ENCODE data around the gene TEDC1. TPM values are rescaled to one million over a fixed set of nuclear protein-coding genes. Genes with fewer than 3 reads are reported as not detected.
"Not testable (repeated sequence)": the region's sequence is repeated elsewhere in the genome, so short reads cannot be mapped to it uniquely, and the experiment has no call there.

Gene TEDC1
- polyA plus RNA-seq, 4 donors = 6.4 to 13.5 (median 6.9) TPM

DNA sequence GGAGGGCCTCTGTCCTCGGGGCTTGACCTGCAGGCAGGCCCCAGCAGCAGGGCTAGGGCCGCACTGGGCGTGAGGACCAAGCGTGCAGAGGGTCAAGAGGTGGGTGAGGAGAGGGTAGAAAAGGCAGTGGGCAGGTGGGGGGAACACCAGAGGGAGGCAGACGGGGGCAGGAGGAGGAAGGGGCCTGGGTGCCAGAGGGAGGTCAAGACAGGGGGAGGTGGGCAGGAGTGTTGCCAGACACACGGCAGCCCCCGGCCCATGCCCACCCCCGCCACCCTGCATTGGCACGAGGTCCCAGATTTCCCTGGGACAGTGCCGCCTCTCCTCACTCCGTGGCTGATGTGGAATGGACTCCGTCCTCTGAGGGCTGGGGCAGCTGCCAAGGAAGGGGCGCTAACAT lies 43.5 kb downstream of the TEDC1 start:
- no peak for DNase-seq (ENCODE audit: low read depth in 4 of 4, low spot score in 3 of 4)

DNA sequence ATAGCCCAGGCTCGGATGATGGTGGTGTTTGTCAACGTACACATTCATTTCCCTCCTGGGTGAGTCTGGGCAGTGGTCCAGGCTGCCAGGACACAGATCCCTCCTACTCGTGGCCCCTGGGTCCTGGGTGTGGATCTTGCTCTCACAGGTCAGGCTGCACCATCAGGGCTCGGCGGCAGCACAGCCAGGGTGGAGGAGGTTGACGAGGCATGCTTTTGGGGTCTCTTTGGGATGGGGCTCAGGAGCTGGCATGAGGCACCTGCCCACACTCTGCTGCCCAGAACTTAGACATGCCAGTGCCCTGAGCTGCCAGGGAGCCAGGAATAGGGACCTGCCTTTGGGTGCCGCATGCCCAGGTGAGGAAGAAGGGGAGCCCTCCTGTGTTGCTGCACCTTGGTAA lies 45.0 kb downstream of the TEDC1 start:
- DNase-seq (ENCODE audit: low read depth in 4 of 4, low spot score in 3 of 4) = no peak

DNA sequence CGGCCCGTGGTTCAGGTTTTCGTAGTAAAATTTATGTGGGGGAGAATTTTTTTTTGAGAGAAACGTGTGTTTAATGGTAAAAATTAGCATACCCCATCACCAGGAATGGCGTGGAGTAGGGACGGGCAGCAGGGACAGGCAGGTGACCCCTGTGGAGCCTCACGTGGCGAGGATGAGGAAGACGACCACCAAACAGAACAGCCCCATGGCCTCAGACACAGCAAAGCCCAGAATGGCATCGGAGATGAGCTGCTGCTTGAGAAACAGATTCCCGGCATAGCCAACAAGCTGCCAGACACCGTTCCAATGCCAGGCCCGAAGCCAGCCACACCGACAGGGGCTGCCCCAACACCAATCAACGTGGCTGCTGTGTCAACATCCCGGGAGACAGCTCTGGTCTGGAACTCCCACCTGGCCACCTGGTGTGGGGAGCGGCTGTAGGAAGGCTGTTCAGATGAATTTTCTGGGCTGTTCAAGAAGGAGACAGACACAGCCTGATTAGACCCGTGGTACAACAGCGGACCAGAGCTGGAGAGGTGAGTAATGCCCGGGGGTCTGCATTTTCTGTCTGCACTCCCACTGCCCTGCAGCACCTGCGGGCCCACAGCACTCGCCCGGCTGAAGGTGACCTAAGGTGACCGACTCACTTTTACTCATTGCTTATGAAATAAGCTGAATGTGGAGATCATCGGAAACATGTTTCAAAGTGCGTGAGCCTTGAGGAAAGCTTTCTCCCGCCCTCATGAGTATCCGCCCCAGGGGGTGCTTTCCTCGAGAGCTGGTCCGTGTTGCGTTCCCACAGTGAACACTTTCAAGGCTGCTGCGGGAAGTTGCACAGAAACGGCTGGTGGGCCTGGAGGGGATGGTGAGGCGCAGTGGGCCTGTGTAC lies 45.9 kb downstream of the TEDC1 start:
- DNase-seq (ENCODE audit: low read depth in 4 of 4, low spot score in 3 of 4) = no peak

DNA sequence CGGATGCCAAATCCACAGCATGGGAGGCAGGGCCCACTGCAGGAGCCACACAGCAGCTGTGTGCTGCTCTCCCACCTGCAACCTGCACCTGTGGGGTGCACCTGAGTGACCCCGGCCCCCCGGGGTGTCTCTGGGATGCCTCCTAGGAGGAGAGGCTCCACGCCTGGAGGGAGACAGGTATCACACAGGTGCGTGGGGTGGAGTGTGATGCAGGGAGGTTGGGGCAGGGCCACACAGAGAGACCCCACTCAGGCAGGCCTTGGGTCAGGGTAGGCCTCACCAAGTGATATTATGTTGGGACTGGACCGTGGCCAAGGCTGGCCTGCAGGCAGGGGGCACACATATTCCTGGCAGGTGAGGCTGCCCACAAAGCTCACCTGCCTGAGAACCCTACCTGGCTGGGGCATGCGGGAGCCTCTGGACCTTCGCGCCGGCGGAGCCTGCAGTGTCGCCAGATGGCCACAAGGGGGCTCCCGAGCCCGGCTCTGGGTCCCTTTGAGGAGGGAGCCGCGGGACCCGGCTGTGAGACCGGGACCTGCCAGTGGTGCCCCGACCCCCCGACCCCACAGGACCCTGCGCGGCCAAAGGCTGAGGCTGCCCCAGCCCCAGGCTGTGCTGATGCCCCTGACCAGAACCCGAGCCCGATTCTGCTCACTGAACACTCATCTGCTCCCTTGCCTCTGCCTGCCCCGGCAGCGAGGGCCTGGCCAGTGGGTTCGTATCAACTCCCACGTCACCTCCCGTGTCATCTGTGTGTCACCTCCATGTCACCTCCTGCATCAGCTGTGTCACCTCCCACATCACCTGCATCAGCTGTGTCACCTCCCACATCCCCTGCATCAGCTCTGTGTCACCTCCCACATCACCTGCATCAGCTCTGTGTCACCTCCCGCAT lies 46.8 kb downstream of the TEDC1 start:
- DNase-seq (ENCODE audit: low read depth in 4 of 4, low spot score in 3 of 4) = no peak

DNA sequence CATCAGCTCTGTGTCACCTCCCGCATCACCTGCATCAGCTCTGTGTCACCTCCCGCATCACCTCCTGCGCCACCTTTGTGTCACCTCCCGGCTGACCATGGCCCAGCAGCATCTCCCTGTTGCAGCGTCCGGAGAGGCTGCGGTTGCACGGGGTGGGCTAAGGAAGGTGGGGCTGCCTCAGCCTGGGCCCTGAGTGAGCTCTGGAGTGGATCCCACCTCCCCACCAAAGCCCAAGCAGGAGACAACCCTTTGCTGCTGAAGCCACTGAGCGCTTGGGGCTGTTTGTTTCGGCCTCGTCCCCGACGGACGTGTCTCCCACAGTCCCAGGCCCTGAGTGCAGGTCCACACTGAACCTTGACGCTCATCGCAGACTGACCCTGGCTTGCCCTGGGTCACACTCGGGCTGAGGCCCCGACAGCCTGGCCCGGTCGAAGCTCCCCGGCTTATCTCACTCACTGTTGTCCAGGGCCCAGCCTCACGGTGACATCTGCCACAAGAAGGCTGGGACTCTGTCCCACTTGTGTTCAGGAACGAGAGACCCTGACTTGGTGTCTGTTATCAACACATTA lies 47.5 kb downstream of the TEDC1 start:
- no peak for DNase-seq (ENCODE audit: low read depth in 4 of 4, low spot score in 3 of 4)

DNA sequence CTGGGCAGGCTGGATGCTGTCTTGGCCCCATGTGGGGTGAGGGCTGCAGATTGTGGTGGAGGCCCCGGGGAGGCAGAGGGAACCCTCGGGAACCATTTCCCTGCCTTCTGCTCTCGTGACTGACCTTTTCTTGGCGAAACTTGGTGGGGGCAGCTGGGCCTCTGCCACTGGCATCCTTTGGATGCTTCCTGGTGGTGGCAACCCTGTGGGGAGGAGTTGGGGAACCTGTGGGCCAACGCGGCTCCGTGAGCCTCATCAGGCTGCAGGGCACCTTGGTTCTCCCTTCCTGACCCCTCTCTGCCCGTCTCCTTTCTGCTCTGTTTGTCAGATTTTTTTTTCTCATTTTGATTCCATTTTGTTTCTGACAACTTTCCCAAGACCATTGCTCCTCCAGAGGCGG lies 49.8 kb downstream of the TEDC1 start:
- DNase-seq (ENCODE audit: low read depth in 4 of 4, low spot score in 3 of 4) = no peak

DNA sequence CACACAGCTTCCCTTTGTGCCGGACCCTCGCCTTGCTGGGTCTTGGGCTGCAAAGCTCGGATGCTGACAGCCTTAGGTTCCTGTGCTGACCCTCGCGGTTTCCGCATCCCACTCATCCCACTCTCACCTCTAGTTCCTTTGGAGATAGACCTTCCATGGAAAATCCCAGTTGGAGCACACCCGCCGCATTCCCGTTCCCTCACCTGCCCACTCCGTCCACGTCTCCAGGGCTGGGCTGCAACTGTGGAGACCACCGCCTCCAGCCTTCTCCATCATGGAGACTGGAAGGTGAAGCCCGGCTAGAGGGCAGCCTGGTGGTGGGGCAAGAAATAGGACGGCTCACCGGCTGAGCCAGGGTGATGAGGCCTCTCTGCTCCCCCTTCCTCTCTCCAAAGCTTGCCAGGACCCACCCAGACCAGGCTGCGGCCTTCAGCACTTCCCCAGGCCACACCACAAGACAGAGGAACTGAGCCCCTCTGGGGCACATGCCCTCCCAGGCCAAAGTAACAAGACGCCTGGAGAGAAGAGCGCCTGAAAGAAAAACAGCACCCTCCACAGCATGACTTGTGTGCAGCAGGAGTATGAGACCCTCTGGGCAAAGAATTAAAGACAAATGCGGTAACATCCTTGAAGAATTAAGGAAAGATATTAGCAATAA lies 50.3 kb downstream of the TEDC1 start:
- no peak for DNase-seq (ENCODE audit: low read depth in 4 of 4, low spot score in 3 of 4)

DNA sequence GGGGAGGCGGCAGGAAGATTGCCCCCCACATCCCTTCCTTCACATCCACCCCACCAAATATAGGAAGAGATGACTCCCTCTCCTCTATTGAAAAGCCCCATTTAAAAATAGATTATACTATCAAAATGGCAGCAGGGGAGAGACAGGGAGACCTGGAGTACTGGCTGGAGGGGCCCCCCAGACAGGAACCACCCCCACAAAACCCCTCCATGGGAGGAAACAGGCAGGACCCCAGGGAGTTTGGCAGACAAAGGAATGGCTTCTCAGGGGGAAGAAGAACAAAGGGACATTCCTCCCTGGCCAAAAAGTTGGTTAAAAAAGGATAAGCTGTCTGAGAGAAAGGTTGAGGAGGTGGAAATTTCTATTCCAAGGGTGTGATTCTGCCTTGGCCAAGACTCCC lies 54.6 kb downstream of the TEDC1 start:
- not testable (repeated sequence) for DNase-seq (ENCODE audit: low read depth in 4 of 4, low spot score in 3 of 4)

DNA sequence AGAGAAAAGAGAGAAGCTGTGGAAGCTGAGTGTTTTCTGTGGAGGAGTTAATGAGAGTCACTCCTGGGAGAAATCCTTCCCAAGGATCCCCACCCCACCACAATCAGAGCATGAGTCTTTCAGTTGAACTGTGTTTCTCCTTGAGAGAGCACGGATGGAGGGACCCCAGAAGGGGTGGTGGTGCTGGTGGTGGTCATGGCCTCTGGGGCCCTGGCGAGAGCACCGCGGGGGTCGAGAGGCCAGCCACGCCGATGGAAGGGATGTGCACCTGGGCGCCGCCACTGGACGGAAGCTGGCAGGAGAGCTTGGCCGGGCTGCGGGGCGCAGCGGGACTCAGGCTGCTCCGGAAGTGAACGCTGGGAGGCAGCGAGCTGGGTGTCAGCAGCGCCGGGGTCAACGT lies 55.4 kb downstream of the TEDC1 start:
- not testable (repeated sequence) for DNase-seq (ENCODE audit: low read depth in 4 of 4, low spot score in 3 of 4)

DNA sequence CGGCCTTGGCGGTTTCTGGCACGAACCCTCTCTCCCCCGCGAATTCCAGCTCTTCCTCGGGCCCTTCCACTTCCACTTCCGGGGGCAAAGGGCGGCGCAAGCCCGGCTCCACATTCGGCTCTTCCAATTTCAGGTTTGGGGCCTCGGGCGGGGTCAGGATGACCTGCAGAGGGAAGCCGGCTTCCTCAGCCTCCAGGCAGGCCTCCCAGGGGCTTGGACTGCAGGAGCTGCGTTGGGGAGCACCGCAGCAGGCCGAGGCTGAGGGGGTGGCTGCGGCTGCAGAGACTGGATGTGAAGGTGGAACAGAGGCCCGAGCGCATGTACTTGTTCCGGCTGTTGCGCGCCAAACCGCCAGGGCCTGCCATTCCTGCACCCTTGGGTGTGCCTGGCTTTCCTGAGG lies 56.0 kb downstream of the TEDC1 start:
- DNase-seq (ENCODE audit: low read depth in 4 of 4, low spot score in 3 of 4) = not testable (repeated sequence)

DNA sequence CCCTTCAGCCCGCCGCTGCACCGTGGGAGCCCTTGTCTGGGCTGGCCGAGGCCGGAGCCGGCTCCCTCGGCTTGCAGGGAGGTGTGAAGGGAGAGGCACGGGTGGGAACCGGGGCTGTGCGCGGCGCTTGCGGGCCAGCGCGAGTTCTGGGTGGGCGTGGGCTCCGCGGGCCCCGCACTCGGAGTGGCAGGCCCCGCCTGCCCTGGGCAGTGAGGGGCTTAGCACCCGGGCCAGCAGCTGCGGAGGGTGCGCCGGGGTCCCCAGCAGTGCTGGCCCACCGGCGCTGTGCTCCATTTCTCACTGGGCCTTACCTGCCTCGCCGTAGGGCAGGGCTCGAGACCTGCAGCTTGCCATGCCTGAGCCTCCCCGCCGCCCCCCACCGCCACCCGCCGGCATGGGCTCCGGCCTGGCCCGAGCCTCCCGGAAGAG lies 56.7 kb downstream of the TEDC1 start:
- no peak for DNase-seq (ENCODE audit: low read depth in 4 of 4, low spot score in 3 of 4)

Other genes starting within 250 kb of the TEDC1 start
- gene BTBD6, start 242.7 kb upstream of the TEDC1 start, polyA plus RNA-seq (ENCODE audit: insufficient read length in 4 of 4) = 10 to 100 TPM; 33.2 to 39.3 (median 35.7) TPM
- gene BRF1, start 190.2 kb upstream of the TEDC1 start, polyA plus RNA-seq (ENCODE audit: insufficient read length in 4 of 4) = 10 to 100 TPM; 21.5 to 40.8 (median 33.3) TPM
- 10 to 100 TPM; 55.9 to 91.9 (median 67.4) TPM for gene PACS2, start 176.5 kb upstream of the TEDC1 start, polyA plus RNA-seq (ENCODE audit: insufficient read length in 4 of 4)
- gene TEX22, start 92.7 kb upstream of the TEDC1 start, polyA plus RNA-seq (ENCODE audit: insufficient read length in 4 of 4) = 1 to 10 TPM; 1.1 to 2.8 (median 2.0) TPM
- 100 to 1,000 TPM in 3 of 4 donors, 10 to 100 TPM in 1; 92.8 to 167 (median 112) TPM for gene MTA1, start 71.4 kb upstream of the TEDC1 start, polyA plus RNA-seq (ENCODE audit: insufficient read length in 4 of 4)
- gene CRIP2, start 16.4 kb upstream of the TEDC1 start, polyA plus RNA-seq (ENCODE audit: insufficient read length in 4 of 4) = 100 to 1,000 TPM in 3 of 4 donors, 10 to 100 TPM in 1; 72.3 to 161 (median 108) TPM
- gene CRIP1, start 4.4 kb upstream of the TEDC1 start, polyA plus RNA-seq (ENCODE audit: insufficient read length in 4 of 4) = 10 to 100 TPM; 32.8 to 36.0 (median 35.1) TPM
- gene TMEM121, start 35.3 kb downstream of the TEDC1 start, polyA plus RNA-seq (ENCODE audit: insufficient read length in 4 of 4) = 1 to 10 TPM; 2.6 to 5.7 (median 2.7) TPM